ENCODE data around the gene TSNAX. TPM values are rescaled to one million over a fixed set of nuclear protein-coding genes. Genes with fewer than 3 reads are reported as not detected.

Gene TSNAX
- total and polyA plus RNA-seq, 2 of the 4 experiments (the other 2 are of a cell fraction): 19.6 to 60.6 TPM

GRCh38 chr1:231590453-231591198, 62.2 kb downstream of the TSNAX start:
- Histone ChIP-seq H3K36me3 (ENCODE audit: control insufficient read depth, insufficient read depth, low read length) (no peaks in the 10 kb centered on the region), H4K8ac (ENCODE audit: low read depth in 2 of 2, low read length in 2 of 2) (no peak overlapping the region), H2BK15ac (ENCODE audit: low read depth, low read length) (no peak overlapping the region; the same call in 2 of the 3 replicates), H2AK9ac (replicated peaks; ENCODE audit: low read depth, low read length, poor library complexity) (no peak overlapping the region), H3K27ac (ENCODE audit: insufficient read depth, low read length) (no peak overlapping the region), H2AK5ac (ENCODE audit: low read depth, low read length) (no peak overlapping the region), H2AFZ (replicated peaks; ENCODE audit: low read length, poor library complexity) (peak overlapping the region; percentile 37), H3K4me2 (ENCODE audit: low read depth, low read length) (no peak overlapping the region), H2BK120ac (ENCODE audit: low read depth, low read length) (no peak overlapping the region), H3K56ac (ENCODE audit: extremely low read depth, insufficient read depth, low read length) (no peak overlapping the region), H3K4me1 (ENCODE audit: control insufficient read depth, insufficient read depth, low read length) (no peaks in the 10 kb centered on the region), H3K18ac (ENCODE audit: low read depth, low read length) (no peak overlapping the region), H3K9me3 (ENCODE audit: control insufficient read depth, insufficient read depth, low read length) (no peaks in the 10 kb centered on the region), H3K27me3 (ENCODE audit: control insufficient read depth, insufficient read depth, low read length) (no peaks in the 10 kb centered on the region), H3K23ac (ENCODE audit: low read depth, low read length) (no peak overlapping the region), H4K5ac (ENCODE audit: low read depth, low read length) (no peak overlapping the region), H3K9me1 (ENCODE audit: insufficient read depth, low read length) (no peaks in the 10 kb centered on the region), H2BK20ac (ENCODE audit: low read depth, low read length) (no peak overlapping the region), H3K14ac (replicated peaks; ENCODE audit: low read depth, low read length) (no peak overlapping the region), H4K20me1 (ENCODE audit: insufficient read depth, low read length) (no peaks in the 10 kb centered on the region), H3K4ac (ENCODE audit: low read depth, low read length) (no peak overlapping the region), H3K4me3 (ENCODE audit: insufficient read depth, low read depth, low read length) (no peak overlapping the region), H3K79me1 (ENCODE audit: low read depth in 1 of 2, low read length in 2 of 2) (no peaks in the 10 kb centered on the region), H2BK5ac (ENCODE audit: low read depth, low read length, poor library complexity, severe bottlenecking) (no peak overlapping the region), H4K91ac (ENCODE audit: insufficient read depth, low read depth, low read length) (no peak overlapping the region), H3K9ac (ENCODE audit: low read depth, low read length) (no peak overlapping the region)
- DNase-seq (peak; percentile 83), ATAC-seq (ENCODE audit: low read depth) (peak; percentile 99)
- intact Hi-C loops (cut with micrococcal nuclease): loop anchor here (1.0 kb wide), 1 partner anchor 232 kb away; no protein-coding TSS in a partner anchor
- in situ Hi-C loops (cut with MboI; ENCODE audit: low sequenced_read_pairs): no loop called here
- BruUV-seq (replicated peaks): no TSS peak
- no CpG with 5 or more reads among the region's 12 CpGs for WGBS, 2 experiments (ENCODE audit: extremely low coverage in 2 of 2, insufficient read length in 1 of 2)
- POLR2A ChIA-PET (ENCODE audit: unreplicated experiment): no interaction called here
- CTCF ChIA-PET: interaction anchor here (0.6 to 1.2 kb wide), 2 partner anchors 17 to 237 kb away, joined by 3 read pairs; no protein-coding TSS in a partner anchor
- dilution Hi-C loops (cut with HindIII; ENCODE audit: low sequenced_read_pairs, unreplicated experiment): no loop called here
- TF ChIP-seq NFE2L2 (IDR thresholded peaks at IDR 0.05; ENCODE audit: low read depth, low read length): no peak
- no peak for TF ChIP-seq FOS (IDR thresholded peaks at IDR 0.05; ENCODE audit: low read depth, low read length)
- no peak for TF ChIP-seq CHD1 (IDR thresholded peaks at IDR 0.05; ENCODE audit: low read depth, low read length)
- no peak for TF ChIP-seq MXI1 (IDR thresholded peaks at IDR 0.05; ENCODE audit: borderline replicate concordance, low read depth, low read length)
- peak; percentile 79 for TF ChIP-seq CTCF (conservative IDR thresholded peaks at IDR 0.05; ENCODE audit: low read depth, low read length)
- 0 out of 2 replicates have a peak, but pooled peaks have one; percentile 12 for TF ChIP-seq MAFK (IDR thresholded peaks at IDR 0.05; ENCODE audit: low read depth, low read length)
- TF ChIP-seq ELK1 (IDR thresholded peaks at IDR 0.05; ENCODE audit: borderline replicate concordance, low read depth, low read length): no peak
- TF ChIP-seq MAZ (IDR thresholded peaks at IDR 0.05; ENCODE audit: borderline replicate concordance, low read depth, low read length): no peak
- peak; percentile 82 for TF ChIP-seq RAD21 (IDR thresholded peaks at IDR 0.05; ENCODE audit: low read length)
- no peak for TF ChIP-seq BHLHE40 (IDR thresholded peaks at IDR 0.05; ENCODE audit: low read depth, low read length)
- 0 out of 2 replicates have a peak, but pooled peaks have one; percentile 23 for TF ChIP-seq POLR2A (IDR thresholded peaks at IDR 0.05; ENCODE audit: low read depth, low read length)
- no peak for TF ChIP-seq RCOR1 (IDR thresholded peaks at IDR 0.05; ENCODE audit: insufficient replicate concordance, low read length)
- no peak for TF ChIP-seq RFX5 (IDR thresholded peaks at IDR 0.05; ENCODE audit: low read depth, low read length)
- no peak for TF ChIP-seq USF2 (IDR thresholded peaks at IDR 0.05; ENCODE audit: low read depth, low read length)
- no peak for TF ChIP-seq CEBPB (IDR thresholded peaks at IDR 0.05; ENCODE audit: low read depth, low read length)

Data from IMR-90 (cell line).